ENCODE data around the gene DLL4.

GRCh38 chr15:40959331-40960141 lies 30.4 kb downstream of the DLL4 start:
- TF ChIP-seq CTCF (conservative IDR thresholded peaks at IDR 0.05; ENCODE audit: low read depth, low read length) (no peak), EZH2 (IDR thresholded peaks at IDR 0.05; ENCODE audit: borderline replicate concordance, low read depth, low read length, poor library complexity, severe bottlenecking) (no peak)

Measured in A673 (cell line).